ENCODE measurements around the gene FKBP5.

The FKBP5 gene

DNA sequence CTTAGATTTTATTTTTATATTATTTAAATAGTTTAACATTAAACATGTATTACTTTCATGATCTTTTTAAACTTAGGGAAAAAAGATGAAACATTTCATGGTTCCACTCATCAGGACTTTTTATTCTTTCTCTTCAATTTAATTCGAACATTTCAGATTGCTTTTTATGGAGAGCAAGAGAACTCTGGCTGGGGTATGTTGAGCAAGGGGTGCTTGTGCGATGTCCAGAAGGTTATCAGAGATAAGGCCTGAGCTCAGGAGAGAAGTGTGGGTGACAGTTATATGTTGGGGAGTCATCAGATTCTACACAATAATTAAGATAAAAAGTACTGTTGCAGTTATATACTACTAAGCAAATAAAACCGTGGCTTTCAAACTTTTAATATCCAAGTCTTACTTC is 37.5 kb downstream of the FKBP5 start:
- DNase-seq = no peak

DNA sequence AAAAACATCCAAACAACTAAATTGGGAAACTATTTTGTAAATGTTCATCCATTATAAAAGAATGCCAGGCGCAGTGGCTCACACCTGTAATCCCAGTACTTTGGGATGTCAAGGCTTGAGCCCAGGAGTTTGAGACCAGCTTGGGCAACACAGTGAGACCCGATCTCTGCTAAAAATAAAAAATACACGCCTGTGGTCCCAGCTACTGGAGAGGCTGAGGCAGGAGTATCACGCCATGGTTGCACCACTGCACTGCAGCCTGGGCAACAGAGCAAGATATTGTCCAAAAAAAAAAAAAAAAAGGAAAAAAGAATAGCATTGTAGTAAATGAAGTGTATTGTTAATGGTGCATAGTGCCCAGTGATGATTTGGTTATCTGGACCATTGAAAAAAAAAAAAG is 38.7 kb downstream of the FKBP5 start:
- no peak for DNase-seq

DNA sequence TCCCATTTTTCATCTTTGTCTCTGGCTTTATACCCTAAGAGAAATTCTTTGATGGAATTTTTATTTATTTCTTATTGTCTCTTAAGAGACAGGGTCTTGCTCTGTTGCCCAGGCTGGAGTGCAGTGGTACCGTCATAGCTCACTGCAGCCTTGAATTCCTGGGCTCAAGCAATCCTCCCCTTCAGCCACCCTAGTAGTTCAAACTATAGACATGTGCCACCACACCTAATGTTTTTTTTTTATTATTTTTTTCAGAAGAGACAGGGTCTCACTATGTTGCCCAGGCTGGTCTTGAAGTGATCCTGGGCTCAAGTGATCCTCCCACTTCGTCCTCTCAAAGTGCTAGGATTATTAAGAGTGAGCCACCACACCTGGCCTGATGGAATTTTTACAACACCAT is 40.5 kb downstream of the FKBP5 start:
- DNase-seq = no peak

DNA sequence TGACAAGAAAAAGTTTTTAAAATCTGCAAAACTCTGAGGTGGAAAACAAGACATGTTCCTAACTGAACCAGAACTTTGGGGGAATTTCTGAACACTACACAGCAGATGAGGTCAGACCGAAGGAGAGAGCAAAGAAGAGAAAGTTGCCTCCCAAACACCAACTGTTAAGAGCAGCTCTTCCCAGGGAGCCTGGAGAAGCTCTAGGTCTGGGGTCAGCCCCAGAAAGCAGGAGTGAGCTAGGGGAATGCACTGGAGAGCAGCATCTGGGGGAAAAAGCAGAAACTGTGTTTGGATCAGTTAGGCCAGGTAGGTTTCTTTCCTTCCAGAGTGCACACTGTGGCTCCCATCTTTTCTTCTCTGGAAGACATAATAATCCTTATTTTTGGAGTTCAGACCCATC is 41.3 kb downstream of the FKBP5 start:
- no peak for DNase-seq

DNA sequence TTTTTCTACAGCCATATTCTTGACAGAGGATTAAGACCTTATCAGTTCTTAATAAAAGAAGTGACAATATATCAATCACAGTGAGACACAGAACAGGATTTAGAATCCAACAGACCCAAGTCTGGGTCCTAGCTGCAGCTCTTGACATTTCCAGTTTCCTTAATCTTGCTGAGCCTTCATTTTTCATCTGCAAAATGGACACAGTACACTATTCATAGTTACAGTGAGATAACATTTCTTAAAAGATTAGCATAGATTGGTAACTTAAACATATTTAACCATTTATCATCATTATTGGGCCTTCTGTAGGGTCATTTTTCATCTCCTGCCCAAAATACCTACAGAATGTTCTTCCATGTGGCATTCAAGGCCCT is 45.6 kb downstream of the FKBP5 start:
- DNase-seq = no peak

DNA sequence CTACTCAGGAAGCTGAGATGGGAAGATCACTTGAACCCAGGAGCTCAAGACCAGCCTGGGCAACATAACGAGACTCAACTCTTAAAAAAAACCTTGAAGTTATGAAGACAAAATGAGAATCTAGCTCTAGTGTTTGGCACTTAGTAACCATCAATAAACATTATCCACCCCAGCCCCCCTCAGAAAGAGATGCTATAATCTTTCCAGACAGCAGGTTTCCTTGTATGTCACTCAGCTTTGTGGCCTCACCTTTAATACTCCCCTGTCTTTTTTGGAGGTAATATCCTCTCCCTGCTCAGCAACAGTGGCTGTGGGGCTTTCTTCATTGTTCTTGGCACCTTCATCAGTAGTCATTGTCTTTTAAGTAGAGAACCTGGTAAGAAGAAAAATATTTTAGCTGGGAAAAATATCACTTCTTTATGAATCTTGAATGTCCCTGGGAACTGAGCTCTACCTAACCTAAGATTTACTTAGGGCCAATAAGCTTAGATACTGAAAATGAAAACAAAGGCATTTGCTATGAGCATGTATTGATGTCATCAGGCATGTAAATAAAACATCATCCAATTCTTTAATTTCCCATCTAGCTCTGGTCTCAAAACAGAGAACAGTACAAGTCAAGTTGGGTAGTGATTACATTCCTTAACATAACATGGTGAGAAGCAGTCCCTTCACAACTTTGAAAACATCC is 46.1 kb downstream of the FKBP5 start:
- DNase-seq = no peak

DNA sequence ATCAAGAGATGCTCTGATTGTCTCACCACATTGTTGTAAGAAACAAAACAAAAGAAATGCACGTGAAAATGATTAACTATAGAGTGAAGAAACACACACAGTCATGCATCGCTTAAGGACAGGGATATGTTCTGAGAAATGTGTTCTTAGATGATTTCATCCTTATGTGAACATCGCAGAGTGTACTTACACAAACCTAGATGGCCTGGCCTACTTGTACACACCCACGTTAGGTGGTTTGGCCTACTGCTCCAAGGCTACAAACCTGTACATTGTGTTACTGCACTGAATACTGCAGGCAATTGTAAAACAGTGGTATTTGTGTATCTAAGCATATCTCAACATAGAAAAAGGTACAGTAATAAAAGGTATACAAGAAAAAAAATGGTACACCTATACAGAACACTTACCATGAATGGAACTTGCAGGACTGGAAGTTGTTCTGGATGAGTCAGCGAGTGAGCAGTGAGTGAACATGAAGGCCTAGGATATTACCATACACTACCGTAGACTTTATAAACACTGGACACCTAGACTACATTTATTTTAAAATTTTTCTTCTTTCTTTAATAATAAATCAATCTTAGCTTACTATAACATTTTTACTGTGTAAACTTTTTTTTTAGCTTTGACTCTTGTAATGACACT is 48.6 kb downstream of the FKBP5 start:
- no peak for DNase-seq

DNA sequence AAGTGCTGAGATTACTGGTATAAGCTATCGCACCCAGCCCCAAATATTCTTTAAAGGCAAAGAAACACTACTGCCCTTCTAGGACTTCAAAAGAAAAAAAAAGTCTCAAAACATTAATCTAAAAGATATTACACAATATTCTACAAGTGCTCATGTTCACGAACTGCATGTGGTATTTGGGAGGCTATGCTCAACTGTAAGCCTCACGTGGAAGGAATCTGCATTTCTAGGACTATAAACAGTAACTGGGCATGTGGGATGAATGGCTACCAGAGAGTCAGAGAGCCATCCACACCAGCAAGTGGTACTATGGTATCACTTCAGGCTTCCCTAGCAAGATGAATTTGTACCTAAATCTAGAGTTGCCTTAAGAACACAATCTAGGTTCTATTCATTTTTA is 50.0 kb downstream of the FKBP5 start:
- DNase-seq = no peak

DNA sequence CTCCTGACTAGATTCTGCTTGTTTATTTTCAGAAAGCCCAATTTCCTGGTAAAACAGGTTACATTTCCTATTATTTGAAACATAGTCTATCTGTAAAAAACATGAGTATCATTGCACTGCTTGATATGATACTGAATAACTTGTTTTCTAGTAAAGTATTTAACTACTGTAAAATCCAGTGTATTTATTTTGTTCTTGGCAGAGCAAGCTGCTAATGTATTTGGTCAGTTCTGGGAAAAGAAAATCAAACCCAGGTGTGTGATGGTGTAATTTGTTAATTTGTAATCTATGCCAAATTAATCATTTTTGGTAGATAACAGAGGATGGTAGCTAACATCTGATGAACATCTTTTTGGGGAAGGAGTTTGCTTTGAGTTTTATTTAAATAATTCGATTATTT is 50.8 kb downstream of the FKBP5 start:
- DNase-seq = no peak

DNA sequence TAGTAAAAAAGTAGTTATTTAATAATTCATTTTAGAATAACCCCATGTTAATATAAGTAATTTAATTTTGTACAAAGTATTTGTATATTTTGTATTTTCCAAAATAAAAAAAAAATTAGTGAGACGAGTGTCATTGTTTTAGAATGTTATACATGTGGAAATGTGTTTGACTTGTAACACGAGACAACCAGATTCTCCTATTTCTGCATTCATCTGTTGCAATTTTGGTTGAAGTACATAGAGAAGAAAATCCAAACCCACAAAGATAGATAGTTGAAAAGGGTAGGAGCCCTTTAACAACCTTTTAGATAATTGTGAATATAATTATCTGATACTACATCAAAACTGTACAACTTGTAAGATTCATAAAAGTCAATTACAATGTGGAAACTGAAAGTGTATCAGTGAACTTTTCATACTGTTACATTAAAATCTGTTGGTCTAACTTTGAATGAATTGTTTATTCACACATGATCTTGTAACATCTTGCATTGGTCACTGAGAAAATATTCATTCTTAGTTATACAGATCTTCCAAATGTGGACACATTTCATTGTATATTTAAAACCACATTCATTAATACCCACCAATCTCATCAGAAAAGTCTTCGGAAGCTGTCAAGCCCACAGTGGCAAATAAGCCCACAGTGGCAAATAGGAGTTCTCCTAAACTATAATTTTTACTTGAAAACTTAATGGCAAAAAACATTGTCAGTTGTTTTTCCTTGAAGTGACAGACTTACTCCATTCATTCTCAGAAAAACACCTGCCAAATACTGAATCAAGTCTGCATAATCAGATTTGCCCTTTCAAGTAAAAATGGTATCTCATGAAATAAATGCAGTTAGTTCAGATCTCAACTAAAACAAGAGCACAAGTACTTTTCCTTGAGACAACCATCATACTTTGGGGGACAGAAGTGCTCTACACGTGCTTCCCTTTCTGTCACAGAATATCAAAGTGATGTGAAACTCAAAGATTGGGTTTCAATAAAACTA is 52.8 kb downstream of the FKBP5 start:
- no peak for DNase-seq

DNA sequence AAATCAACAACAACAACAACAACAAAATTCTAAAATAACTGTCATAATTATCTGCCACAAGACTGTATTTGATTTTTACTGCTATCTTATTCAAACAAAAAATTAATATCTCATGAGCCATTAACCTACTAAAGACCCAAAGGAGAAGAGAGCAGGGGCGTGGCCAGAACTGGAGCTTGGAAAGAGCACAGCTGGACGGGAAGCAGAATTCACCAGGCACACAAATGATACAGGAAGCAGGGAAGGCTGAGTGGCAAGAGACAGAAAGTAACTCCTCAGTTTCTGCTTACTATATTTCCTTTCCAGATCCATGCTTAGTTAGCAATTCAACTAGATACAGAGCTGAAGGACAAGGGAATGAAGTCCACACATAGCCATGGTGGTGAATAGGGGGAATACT is 54.4 kb downstream of the FKBP5 start:
- DNase-seq = no peak

DNA sequence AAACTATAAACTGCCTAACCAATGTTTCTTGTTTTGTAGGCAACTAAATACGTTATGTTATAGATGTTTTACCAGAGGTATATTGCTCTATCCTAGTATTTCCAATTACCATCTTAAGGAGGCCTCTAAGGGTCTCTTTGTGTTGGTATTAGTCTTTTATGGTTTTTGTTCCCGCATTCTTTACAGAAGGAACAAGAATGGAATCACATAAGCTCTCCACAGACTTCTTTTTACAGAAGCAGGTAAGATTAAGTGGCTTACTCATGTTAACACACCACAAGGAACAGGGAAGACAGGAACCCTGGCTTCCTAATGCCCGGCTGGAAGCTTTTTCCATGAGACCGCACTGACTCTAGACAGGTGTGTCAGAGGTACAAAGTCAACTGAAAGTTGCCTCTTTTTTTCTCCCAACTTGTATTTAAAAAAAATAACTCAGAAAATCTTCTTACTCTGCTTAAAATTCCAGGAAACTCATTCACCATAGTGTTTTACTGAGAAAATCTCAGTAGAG is 55.1 kb downstream of the FKBP5 start:
- DNase-seq = no peak

DNA sequence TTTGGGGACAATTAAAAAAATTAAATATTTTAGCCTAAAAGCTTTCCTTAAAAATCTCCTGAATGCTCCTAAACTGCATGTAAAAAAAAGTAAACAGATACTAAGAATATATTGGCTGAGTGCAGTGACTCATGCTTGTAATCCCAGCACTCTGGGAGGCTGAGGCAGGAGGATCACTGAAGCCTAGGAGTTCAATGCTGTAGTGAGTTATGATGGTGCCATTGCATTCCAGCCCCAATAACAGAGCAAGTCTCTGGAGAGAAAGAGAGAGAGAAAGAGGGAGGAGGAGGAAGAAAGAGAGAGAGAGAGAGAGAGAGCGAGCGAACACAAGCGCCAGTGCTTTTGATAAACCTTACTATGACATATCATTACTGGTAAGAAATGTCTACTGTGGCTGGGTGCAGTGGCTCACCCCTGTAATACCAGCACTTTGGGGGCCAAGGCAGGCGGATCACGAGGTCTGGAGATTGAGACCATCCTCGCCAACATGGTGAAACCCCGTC is 58.8 kb downstream of the FKBP5 start:
- no peak for DNase-seq

DNA sequence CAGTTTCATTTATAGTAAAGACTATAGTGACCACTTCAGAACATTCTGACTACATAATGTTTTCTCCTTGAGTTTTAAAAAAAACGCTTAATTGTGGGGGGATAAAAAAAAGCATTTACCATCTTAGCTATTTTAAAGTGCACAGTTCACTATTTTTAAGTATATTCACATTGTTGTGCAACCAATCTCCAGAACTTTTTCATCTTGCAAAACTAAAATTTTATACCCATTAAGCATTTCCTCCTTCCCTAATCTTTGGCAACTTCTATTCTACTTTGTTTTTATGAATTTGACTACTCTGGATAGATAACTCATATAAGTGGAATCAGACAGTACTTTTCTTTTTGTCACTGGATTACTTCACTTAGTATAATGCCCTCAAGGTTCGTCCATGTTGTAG is 62.3 kb downstream of the FKBP5 start:
- DNase-seq = no peak

DNA sequence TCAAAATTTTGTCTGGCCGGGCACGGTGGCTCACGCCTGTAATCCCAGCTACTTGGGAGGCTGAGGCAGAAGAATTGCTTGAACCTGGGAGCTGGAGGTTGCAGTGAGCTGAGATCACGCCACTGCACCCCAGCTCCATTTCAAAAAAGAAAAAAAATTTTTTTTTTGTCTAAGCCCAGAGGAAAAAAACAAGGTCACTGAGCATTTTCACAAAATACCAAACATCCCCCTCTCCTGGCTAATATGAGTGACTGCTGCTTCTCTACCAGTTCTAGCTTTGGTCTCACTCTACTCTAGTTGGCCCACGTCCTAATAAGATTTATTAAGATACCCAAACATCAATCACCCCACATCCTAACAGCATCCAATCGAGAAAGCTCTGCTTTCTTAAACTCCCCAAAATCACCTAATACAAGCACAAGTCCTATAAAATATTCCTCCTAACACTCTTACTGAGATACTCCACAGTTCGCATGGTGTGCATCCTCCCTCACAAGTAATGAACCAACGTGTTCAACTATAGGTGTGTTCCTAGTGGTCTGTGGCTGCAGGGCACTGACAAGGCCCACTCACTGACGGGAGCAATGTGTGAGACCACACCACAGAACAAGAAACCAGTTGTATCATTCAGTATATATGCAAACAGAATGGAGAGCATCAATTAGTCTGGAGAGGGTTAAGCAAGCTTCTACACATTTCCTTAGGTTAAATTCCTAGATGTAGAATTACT is 64.2 kb downstream of the FKBP5 start:
- no peak for DNase-seq

DNA sequence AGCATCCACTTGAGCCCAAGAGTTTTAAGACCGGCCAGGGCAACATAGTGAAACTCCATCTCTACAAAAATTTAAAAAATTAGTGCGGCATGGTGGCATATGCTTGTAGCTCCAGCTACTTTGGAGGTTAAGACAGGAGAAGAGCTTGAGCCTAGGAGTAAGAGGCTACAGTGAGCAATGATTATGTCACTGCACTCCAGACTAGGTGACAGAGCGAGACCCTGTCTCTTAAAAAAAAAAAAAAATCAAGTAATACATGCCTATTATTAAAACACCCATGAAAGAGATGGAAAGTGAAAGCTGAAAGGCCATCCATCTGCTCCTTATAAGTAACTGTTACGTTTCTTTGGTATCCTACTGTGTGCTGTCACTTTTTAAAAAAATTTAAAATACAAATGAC is 66.4 kb downstream of the FKBP5 start:
- DNase-seq = no peak

DNA sequence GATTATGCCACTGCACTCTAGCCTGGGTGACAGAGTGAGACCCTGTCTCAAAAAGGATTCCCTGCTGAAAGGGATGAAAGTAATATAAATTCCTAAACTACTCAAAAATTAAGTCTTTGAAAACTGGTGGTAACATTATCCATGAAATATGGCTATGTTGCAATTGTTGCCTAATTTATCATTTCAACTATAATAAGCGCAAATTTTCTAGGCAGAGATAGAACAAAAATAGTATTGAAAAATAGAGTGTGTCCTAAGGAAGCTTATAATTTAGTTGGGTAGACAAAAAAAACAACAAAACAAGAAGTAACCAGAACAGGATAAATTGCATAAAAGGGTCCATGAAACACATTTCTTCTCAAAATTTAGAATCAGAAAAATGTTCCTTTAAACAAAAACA is 68.0 kb downstream of the FKBP5 start:
- DNase-seq = no peak

DNA sequence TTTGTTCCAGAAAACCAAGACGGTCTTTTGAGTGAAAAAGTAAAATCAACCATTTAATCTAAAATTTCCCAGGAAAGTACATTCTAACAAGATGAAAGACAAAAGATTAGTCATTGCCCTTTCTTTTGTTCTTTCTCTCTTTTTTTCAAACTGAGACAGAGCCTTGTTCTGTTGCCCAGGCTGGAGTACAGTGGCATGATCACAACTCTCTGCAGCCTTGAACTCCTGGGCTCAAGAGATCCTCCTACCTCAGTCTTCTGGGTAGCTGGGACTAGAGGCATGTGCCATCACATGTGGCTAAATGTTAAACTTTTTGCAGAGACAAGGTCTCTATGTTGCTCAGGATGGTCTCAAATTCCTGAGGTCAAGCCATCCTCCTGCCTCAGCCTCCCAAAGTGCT is 75.0 kb downstream of the FKBP5 start:
- DNase-seq = no peak

DNA sequence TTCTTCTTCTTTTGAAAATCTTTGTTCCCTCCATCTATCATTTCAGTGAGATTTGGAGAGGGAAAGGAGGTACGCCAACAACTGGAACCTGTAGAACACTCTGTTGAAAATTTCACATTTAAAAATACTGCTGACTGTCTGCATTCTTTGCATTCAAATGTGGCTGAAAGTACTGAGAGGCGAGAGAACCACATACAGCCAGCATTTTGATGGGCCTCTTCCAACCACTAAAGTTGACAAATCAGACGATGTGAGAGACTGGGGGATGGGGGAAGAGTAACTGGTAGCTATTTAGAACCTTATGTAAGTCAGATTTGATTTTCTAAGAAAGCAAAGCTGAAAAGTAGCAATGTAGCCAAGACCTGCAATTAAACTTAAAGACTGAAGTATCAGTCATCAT is 77.5 kb downstream of the FKBP5 start:
- DNase-seq = no peak

DNA sequence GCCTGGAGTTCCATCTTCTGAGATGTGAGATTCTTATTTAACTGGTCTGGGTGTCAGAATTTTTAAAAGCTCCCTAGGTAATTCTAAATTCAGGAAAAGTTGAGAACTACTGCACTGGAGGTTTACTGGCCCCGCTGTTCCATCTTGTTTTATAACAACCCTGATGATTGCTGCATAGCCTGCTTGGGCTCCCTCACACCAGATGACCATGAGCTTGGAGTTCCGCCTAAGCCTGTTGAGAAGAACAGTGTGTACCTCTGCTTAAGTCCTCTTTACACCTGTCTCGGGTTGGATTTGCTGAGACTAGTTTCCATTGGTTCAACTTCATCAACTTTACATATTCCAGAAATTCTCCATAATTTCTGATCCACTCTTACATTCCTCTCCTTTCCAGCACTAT is 77.9 kb downstream of the FKBP5 start:
- DNase-seq = no peak

DNA sequence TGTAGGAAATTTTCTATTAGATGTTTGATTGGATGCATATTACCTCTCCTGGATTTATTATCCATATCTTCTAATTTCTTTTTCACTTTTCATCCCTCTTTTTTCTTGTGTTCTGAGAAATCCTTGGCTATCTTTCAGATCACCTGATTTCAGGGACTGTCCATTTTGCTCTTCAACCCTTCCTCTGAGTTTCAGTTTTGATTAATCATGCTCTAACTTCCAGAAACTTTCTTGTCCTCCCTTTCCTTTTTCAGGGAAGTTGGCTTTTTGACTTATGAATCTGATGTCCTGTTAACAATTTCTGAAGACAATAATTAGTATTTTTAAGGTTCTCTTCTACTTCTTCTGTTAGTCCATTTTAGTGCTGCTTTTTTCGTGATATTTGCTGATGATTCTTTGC is 79.1 kb downstream of the FKBP5 start:
- DNase-seq = no peak

DNA sequence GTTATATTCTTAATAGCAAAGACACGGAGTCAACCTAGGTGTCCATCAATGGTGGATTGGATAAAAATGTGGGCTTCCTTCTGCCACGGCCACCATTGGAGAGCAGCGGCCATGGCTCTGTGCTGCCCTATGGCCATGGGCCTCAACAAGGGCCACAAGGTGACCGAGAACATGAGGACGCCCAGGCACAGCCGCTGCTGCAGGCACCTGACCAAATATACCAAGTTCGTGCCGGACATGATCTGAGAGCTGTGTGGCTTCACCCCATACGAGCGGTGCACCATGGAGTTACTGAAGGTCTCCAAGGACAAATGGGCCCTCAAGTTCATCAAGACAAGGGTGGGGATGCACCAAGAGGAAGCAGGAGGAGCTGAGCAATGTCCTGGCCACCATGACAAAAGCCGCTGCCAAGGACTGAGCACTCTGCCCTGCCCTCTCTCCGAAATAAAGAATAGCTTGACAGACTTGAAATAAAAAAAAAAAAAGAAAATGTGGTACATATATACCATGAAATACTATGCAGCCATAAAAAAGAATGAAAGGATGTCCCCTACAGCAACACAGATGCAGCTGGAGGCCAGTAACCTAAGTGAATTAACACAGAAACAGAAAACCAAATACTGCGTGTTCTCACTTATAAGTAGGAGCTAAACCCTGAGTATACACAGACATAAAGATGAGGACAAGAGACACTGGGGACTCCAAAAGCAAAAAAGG is 81.0 kb downstream of the FKBP5 start:
- no peak for DNase-seq
